ENCODE measurements around the gene FAM131C. TPM values are rescaled to one million over a fixed set of nuclear protein-coding genes. Genes with fewer than 3 reads are reported as not detected.

FAM131C gene
- total and polyA plus RNA-seq, 2 experiments from 2014 or later, result 0.71 to 1.3 TPM

GRCh38 chr1:16091296-16091695 lies 17.8 kb upstream of the FAM131C start:
- no peak for DNase-seq (ENCODE audit: low spot score)
- H3K27me3 Mint-ChIP-seq (ENCODE audit: insufficient read depth, low read depth, poor library complexity), result peaks cover 2% of the 10 kb centered on the region
- Histone ChIP-seq H3K4me3 (no peak overlapping the region), H3K36me3 (ENCODE audit: insufficient read depth) (no peaks in the 10 kb centered on the region), H3K4me1 (ENCODE audit: insufficient read depth) (no peaks in the 10 kb centered on the region), H4K20me1 (replicated peaks; ENCODE audit: insufficient read depth) (no peaks in the 10 kb centered on the region), H3K9me2 (ENCODE audit: insufficient read depth) (no peaks in the 10 kb centered on the region), H3K4me2 (no peak overlapping the region), H3K27ac (ENCODE audit: low read depth) (no peak overlapping the region), H2AFZ (no peak overlapping the region), H3K79me2 (replicated peaks; ENCODE audit: insufficient read depth) (no peaks in the 10 kb centered on the region), H3F3A (replicated peaks; ENCODE audit: low read depth) (no peaks in the 10 kb centered on the region), H3K27me3 (ENCODE audit: insufficient read depth) (no peaks in the 10 kb centered on the region)
- TF ChIP-seq STAT1 (IDR thresholded peaks at IDR 0.05; ENCODE audit: unreplicated experiment) (no peak), POLR2AphosphoS5 (IDR thresholded peaks at IDR 0.05; ENCODE audit: low read depth) (no peak), ZNF114 (CRISPR knock-in tag; IDR thresholded peaks at IDR 0.05) (no peak), ZNF462 (CRISPR knock-in tag; IDR thresholded peaks at IDR 0.05) (no peak), ZNF331 (CRISPR knock-in tag; IDR thresholded peaks at IDR 0.05; ENCODE audit: low read depth) (no peak), EZH2 (IDR thresholded peaks at IDR 0.05; ENCODE audit: low read depth, unreplicated experiment) (no peak), JUNB (IDR thresholded peaks at IDR 0.05; ENCODE audit: unreplicated experiment) (no peak), NANOG (IDR thresholded peaks at IDR 0.05; ENCODE audit: borderline replicate concordance) (no peak), EZH2phosphoT487 (IDR thresholded peaks at IDR 0.05; ENCODE audit: unreplicated experiment) (no peak), ETS1 (IDR thresholded peaks at IDR 0.05) (no peak), REST (IDR thresholded peaks at IDR 0.05; ENCODE audit: unreplicated experiment) (no peak)
- no peak overlapping the region for H3K27ac Mint-ChIP-seq
- no peaks in the 10 kb centered on the region for H3K36me3 Mint-ChIP-seq (ENCODE audit: low read depth)
- peaks cover 9% of the 10 kb centered on the region for H3K4me1 Mint-ChIP-seq
- peak; percentile 17; the same call in 1 of the 3 replicates for ATAC-seq
- no peaks in the 10 kb centered on the region for H3K9me3 Mint-ChIP-seq
- no peak overlapping the region for H3K4me3 Mint-ChIP-seq

Measured in GM23338 (cell line).